ENCODE data around the gene EMC9. TPM values are rescaled to one million over a fixed set of nuclear protein-coding genes. Genes with fewer than 3 reads are reported as not detected.

EMC9 gene
- total RNA-seq, 1 experiment from 2014 or later: 42.0 TPM

GRCh38 chr14:24126939-24127338, 14.5 kb downstream of the EMC9 start:
- ATAC-seq: no peak
- Histone ChIP-seq H3K4me1 (ENCODE audit: control insufficient read depth in 1 of 2, insufficient read depth in 2 of 2, low read length in 2 of 2) (no peaks in the 10 kb centered on the region), H3K9ac (ENCODE audit: low read length) (no peak overlapping the region), H3K9me2 (ENCODE audit: insufficient read depth) (no peaks in the 10 kb centered on the region), H3K27me3 (ENCODE audit: insufficient read depth, low read length) (no peaks in the 10 kb centered on the region), H2AFZ (ENCODE audit: low read depth, low read length, poor library complexity, severe bottlenecking) (no peak overlapping the region), H3K4me3 (replicated peaks in 1 of 2; ENCODE audit: low read depth in 1 of 2, low read length in 2 of 2) (no peak overlapping the region), H3K36me3 (ENCODE audit: control insufficient read depth in 1 of 2, insufficient read depth in 2 of 2, low read length in 2 of 2) (peaks cover 0 to 7% of the 10 kb centered on the region in 2 experiments; a peak in 2 of 4 replicates), H4K20me1 (ENCODE audit: insufficient read depth) (no peaks in the 10 kb centered on the region), H3K9me3 (ENCODE audit: control insufficient read depth in 1 of 2, insufficient read depth in 1 of 2, low read depth in 1 of 2, low read length in 2 of 2) (no peaks in the 10 kb centered on the region), H3K4me2 (ENCODE audit: low read length) (no peak overlapping the region), H3K27ac (ENCODE audit: low read depth, low read length) (no peak overlapping the region), H3K79me2 (ENCODE audit: insufficient read depth, low read length) (no peaks in the 10 kb centered on the region)
- BruUV-seq (replicated peaks): no TSS peak
- CTCF ChIA-PET: interaction anchor here (0.8 kb wide), 1 partner anchor 69 kb away, joined by 3 read pairs; no protein-coding TSS in a partner anchor
- TF ChIP-seq POLR2AphosphoS5 (IDR thresholded peaks at IDR 0.05; ENCODE audit: low read depth, low read length) (no peak), SRF (IDR thresholded peaks at IDR 0.05; ENCODE audit: low read depth) (no peak), ZFX (IDR thresholded peaks at IDR 0.05) (no peak), CBX3 (IDR thresholded peaks at IDR 0.05; ENCODE audit: low read depth) (no peak), EZH2phosphoT487 (IDR thresholded peaks at IDR 0.05; ENCODE audit: borderline replicate concordance) (no peak), JUND (IDR thresholded peaks at IDR 0.05) (no peak), CEBPB (IDR thresholded peaks at IDR 0.05; ENCODE audit: low read depth) (no peak), RAD21 (IDR thresholded peaks at IDR 0.05; ENCODE audit: low read depth) (no peak), POLR2A (IDR thresholded peaks at IDR 0.05; ENCODE audit: borderline replicate concordance, extremely low read depth, insufficient read depth, insufficient read length) (no peak), EGR1 (IDR thresholded peaks at IDR 0.05; ENCODE audit: low read depth) (no peak), FOSL1 (IDR thresholded peaks at IDR 0.05; ENCODE audit: low read depth) (no peak)
- TF ChIP-seq, protein P1, sequence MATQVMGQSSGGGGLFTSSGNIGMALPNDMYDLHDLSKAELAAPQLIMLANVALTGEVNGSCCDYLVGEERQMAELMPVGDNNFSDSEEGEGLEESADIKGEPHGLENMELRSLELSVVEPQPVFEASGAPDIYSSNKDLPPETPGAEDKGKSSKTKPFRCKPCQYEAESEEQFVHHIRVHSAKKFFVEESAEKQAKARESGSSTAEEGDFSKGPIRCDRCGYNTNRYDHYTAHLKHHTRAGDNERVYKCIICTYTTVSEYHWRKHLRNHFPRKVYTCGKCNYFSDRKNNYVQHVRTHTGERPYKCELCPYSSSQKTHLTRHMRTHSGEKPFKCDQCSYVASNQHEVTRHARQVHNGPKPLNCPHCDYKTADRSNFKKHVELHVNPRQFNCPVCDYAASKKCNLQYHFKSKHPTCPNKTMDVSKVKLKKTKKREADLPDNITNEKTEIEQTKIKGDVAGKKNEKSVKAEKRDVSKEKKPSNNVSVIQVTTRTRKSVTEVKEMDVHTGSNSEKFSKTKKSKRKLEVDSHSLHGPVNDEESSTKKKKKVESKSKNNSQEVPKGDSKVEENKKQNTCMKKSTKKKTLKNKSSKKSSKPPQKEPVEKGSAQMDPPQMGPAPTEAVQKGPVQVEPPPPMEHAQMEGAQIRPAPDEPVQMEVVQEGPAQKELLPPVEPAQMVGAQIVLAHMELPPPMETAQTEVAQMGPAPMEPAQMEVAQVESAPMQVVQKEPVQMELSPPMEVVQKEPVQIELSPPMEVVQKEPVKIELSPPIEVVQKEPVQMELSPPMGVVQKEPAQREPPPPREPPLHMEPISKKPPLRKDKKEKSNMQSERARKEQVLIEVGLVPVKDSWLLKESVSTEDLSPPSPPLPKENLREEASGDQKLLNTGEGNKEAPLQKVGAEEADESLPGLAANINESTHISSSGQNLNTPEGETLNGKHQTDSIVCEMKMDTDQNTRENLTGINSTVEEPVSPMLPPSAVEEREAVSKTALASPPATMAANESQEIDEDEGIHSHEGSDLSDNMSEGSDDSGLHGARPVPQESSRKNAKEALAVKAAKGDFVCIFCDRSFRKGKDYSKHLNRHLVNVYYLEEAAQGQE (IDR thresholded peaks at IDR 0.05; ENCODE audit: low read depth): no peak
- TF ChIP-seq, protein P2, sequence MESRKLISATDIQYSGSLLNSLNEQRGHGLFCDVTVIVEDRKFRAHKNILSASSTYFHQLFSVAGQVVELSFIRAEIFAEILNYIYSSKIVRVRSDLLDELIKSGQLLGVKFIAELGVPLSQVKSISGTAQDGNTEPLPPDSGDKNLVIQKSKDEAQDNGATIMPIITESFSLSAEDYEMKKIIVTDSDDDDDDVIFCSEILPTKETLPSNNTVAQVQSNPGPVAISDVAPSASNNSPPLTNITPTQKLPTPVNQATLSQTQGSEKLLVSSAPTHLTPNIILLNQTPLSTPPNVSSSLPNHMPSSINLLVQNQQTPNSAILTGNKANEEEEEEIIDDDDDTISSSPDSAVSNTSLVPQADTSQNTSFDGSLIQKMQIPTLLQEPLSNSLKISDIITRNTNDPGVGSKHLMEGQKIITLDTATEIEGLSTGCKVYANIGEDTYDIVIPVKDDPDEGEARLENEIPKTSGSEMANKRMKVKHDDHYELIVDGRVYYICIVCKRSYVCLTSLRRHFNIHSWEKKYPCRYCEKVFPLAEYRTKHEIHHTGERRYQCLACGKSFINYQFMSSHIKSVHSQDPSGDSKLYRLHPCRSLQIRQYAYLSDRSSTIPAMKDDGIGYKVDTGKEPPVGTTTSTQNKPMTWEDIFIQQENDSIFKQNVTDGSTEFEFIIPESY (IDR thresholded peaks at IDR 0.05; ENCODE audit: extremely low read depth, insufficient replicate concordance, low read length): no peak
- POLR2A ChIA-PET: interaction anchor here (0.6 to 1.9 kb wide), 3 partner anchors 9 to 26 kb away, joined by 3 to 8 read pairs (median 5); partner anchors contain the start of genes EMC9 and PSME1
- DNase-seq (ENCODE audit: low read depth, low spot score): no peak
- RAD21 ChIA-PET (ENCODE audit: low non-redundant PET in 1 of 2, low total read pairs in 2 of 2, uncharacterized antibody in 2 of 2, unreplicated experiment in 2 of 2): interaction anchor here in 1 of 2 experiments (0.7 kb wide), 1 partner anchor 13 kb away, joined by 3 read pairs; no protein-coding TSS in a partner anchor
- intact Hi-C loops (cut with micrococcal nuclease): no loop called here
